Endothelial cell of umbilical vein (primary cell): ENCODE results near the gene NRP2. TPM values are rescaled to one million over a fixed set of nuclear protein-coding genes. Genes with fewer than 3 reads are reported as not detected.

Source experiments
- BruUV-seq: library from RNA; stranded (reverse); fragments of 400-500 nt; replicated peaks from 2 replicates; lab custom pipeline; 2021; lab: Mats Ljungman, UMichigan
- CTCF ChIA-PET: fragments of 300-600, 350-600 bp; sonication (Branson Sonifier 250); formaldehyde crosslinking; loops from one replicate; lab custom pipeline; 2021; ENCODE audit warnings: antibody characterized with exemption, inconsistent platforms; lab: Charles Lee
- POLR2A ChIA-PET: fragments of 300-600, 350-600 bp; sonication (Branson Sonifier 250); formaldehyde crosslinking; loops from one replicate; lab custom pipeline; 2021; ENCODE audit warnings: antibody characterized with exemption, inconsistent platforms; lab: Charles Lee
- DNase-seq: peaks from one replicate; pipeline ENCODE4 v3.0.0-alpha.2; 2011; ENCODE audit warnings: low read depth, low spot score
- FAIRE-seq: peaks from 2 replicates; lab custom pipeline; 2011; peaks lifted over from hg19 to GRCh38; lab: Jason Lieb, UNC
- H2AFZ ChIP-seq: 2 replicates; pipeline ENCODE4 v1.6.0; 2012; ENCODE audit warnings: low read depth, low read length, control low read depth, inconsistent platforms
- H3K27ac ChIP-seq: 2 replicates; pipeline ENCODE4 v1.5.1; 2011; ENCODE audit warnings: low read depth, mild to moderate bottlenecking, control low read depth, low read length, moderate library complexity; ENCODE audit not compliant: insufficient read depth
- H3K27me3 ChIP-seq, 2 experiments: 2 replicates each; pipeline versions ENCODE4 v1.6.0 to v1.6.1; 2011; ENCODE audit warnings: low read length in 2 of 2, mixed read lengths in 1 of 2; ENCODE audit not compliant: control insufficient read depth in 2 of 2, insufficient read depth in 2 of 2
- H3K36me3 ChIP-seq, 2 experiments: 2 replicates in 1 of 2; 3 replicates in 1 of 2; pipeline ENCODE4 v1.5.1; 2011; ENCODE audit warnings: low read length in 2 of 2, mild to moderate bottlenecking in 1 of 2, moderate library complexity in 1 of 2; ENCODE audit not compliant: control insufficient read depth in 2 of 2, insufficient read depth in 2 of 2; ENCODE audit errors: extremely low read depth in 1 of 2
- H3K4me1 ChIP-seq: 3 replicates; pipeline ENCODE4 v1.5.1; 2011; ENCODE audit warnings: mild to moderate bottlenecking, low read length; ENCODE audit not compliant: control insufficient read depth, insufficient read depth; ENCODE audit errors: extremely low read depth
- H3K4me2 ChIP-seq: 2 replicates; pipeline ENCODE4 v1.6.1; 2011; ENCODE audit warnings: low read length, control low read depth, mixed read lengths; ENCODE audit not compliant: insufficient read depth
- H3K4me3 ChIP-seq, 3 experiments: fragments of 200-600 bp in 1 of 3; sonication (generic), shearing (Covaris generic) in 1 of 3; replicated peaks in 1 of 3; 2 replicates each; pipeline ENCODE4 v1.5.1; 2011 to 2016; ENCODE audit warnings: control low read depth in 3 of 3, low read length in 3 of 3, mild to moderate bottlenecking in 2 of 3, inconsistent platforms in 1 of 3, low read depth in 1 of 3, moderate library complexity in 1 of 3; ENCODE audit not compliant: insufficient read depth in 1 of 3
- H3K79me2 ChIP-seq: 2 replicates; pipeline ENCODE4 v1.6.0; 2012; ENCODE audit warnings: low read length, inconsistent platforms; ENCODE audit not compliant: control insufficient read depth, insufficient read depth
- H3K9ac ChIP-seq: replicated peaks from 2 replicates; pipeline ENCODE3; 2011; ENCODE audit warnings: low read length, control low read depth; ENCODE audit not compliant: insufficient read depth; ENCODE audit errors: extremely low read depth
- H3K9me1 ChIP-seq: replicated peaks from 3 replicates; pipeline ENCODE4 v1.6.0; 2011; ENCODE audit warnings: mild to moderate bottlenecking, low read length; ENCODE audit not compliant: control insufficient read depth, insufficient read depth; ENCODE audit errors: extremely low read depth
- H3K9me3 ChIP-seq: replicated peaks from 2 replicates; pipeline ENCODE4 v1.5.1; 2012; ENCODE audit warnings: low read length, inconsistent platforms; ENCODE audit not compliant: control insufficient read depth, insufficient read depth
- H4K20me1 ChIP-seq: replicated peaks from 2 replicates; pipeline ENCODE3; 2011; ENCODE audit warnings: mild to moderate bottlenecking, low read length; ENCODE audit not compliant: control insufficient read depth, insufficient read depth; ENCODE audit errors: extremely low read depth
- EZH2 ChIP-seq: IDR thresholded peaks from 2 replicates; pipeline ENCODE4 v1.6.1; 2012; ENCODE audit warnings: borderline replicate concordance, low read depth, mild to moderate bottlenecking, moderate library complexity, low read length, inconsistent platforms; ENCODE audit not compliant: severe bottlenecking
- GATA2 ChIP-seq: IDR thresholded peaks from 2 replicates; pipeline ENCODE4 v1.7.0; 2011; ENCODE audit warnings: low read depth, mild to moderate bottlenecking, moderate library complexity, mixed read lengths, low read length; ENCODE audit not compliant: insufficient read length, insufficient read depth
- JUN ChIP-seq: IDR thresholded peaks from 2 replicates; pipeline ENCODE4 v1.6.1; 2011; ENCODE audit warnings: borderline replicate concordance, low read depth; ENCODE audit not compliant: insufficient read length, insufficient read depth
- MYC ChIP-seq: IDR thresholded peaks from one replicate; pipeline ENCODE4 v1.6.1; 2011; ENCODE audit warnings: mild to moderate bottlenecking, low read depth, low read length
- POLR2A ChIP-seq: IDR thresholded peaks from 2 replicates; pipeline ENCODE4 v1.6.1; 2012; ENCODE audit warnings: low read depth, mild to moderate bottlenecking, control low read depth, low read length
- POLR2AphosphoS5 ChIP-seq: IDR thresholded peaks from 2 replicates; pipeline ENCODE4 v1.6.1; 2012; ENCODE audit warnings: low read depth, mild to moderate bottlenecking, control low read depth, low read length, moderate library complexity; ENCODE audit not compliant: insufficient read depth
- dilution Hi-C: fragments of 300-500 bp; cut with MboI; formaldehyde crosslinking; loops from one replicate; pipeline ENCODE4 v1.15.0; 2019; ENCODE audit warnings: low sequenced_read_pairs; ENCODE audit not compliant: extremely low pct_ligation_motif_present
- intact Hi-C: fragments of 100-400 bp; cut with micrococcal nuclease; formaldehyde crosslinking; loops from one replicate; pipeline ENCODE4 v1.10.0; 2022
- polyA plus RNA-seq, 4 experiments: library from polyadenylated mRNA; depleted of rRNA in 3 of 4; stranded (reverse) in 3 of 4; unstranded in 1 of 4; fragments of >200 nt; gene quantifications; 2 replicates each; pipeline versions ENCODE4 v1.2.1 to v1.2.3, GENCODE V29; 2011 to 2012; ENCODE audit warnings: missing spikeins in 1 of 4
- total RNA-seq: library from RNA; stranded (reverse); gene quantifications from 2 replicates; pipeline ENCODE4 v1.2.3, GENCODE V29; 2021
- TF ChIP-seq, protein P1 (sequence below), 2 donors: IDR thresholded peaks; 1 replicate in 1 of 2; 2 replicates in 1 of 2; pipeline ENCODE4 v1.5.1; 2011; ENCODE audit warnings: low read length in 2 of 2, mild to moderate bottlenecking in 2 of 2, moderate library complexity in 2 of 2, control low read depth in 1 of 2, inconsistent platforms in 1 of 2, low read depth in 1 of 2; ENCODE audit not compliant: insufficient read depth in 1 of 2; ENCODE audit errors: extremely low read depth in 1 of 2
- TF ChIP-seq, protein P2 (sequence below): IDR thresholded peaks from 2 replicates; pipeline ENCODE4 v1.6.1; 2011; ENCODE audit not compliant: insufficient read depth, insufficient read length

NRP2 gene
- total and polyA plus RNA-seq, 2 donors (not counting 3 experiments of a cell fraction or from before 2014, with no cell fraction given): 160 to 240 TPM

DNA sequence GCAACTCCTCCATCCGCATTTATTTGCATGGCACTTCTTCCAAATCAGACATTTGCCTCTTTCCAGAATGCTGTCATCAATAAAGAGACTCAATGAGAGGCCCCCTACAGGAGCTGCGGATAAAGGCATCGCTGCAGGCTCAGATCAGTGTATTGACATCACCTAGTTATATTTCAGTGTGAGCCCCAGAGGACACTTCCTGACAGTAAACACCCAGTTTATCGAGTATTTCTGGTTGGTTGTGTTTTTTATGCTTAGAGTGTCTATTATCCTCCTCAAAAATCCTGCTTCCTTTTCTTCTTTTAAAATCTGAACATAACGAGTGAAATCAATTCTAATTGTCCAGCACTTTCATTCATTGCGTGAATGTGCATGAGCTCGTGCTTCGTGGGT is 38.8 kb downstream of the NRP2 start:
- dilution Hi-C loops (no loop called here), intact Hi-C loops (loop anchor here (1.0 kb wide), 1 partner anchor 39 kb away; the partner anchor contains the start of gene NRP2)
- Histone ChIP-seq H4K20me1 (no peaks in the 10 kb centered on the region), H3K9me1 (no peaks in the 10 kb centered on the region), H2AFZ (no peak overlapping the region), H3K4me3 (no peak overlapping the region), H3K79me2 (no peaks in the 10 kb centered on the region), H3K4me1 (no peaks in the 10 kb centered on the region), H3K36me3 (peaks cover 4 to 49% of the 10 kb centered on the region in 2 experiments), H3K9ac (no peak overlapping the region), H3K27ac (no peak overlapping the region), H3K27me3 (no peaks in the 10 kb centered on the region), H3K4me2 (no peak overlapping the region), H3K9me3 (no peaks in the 10 kb centered on the region)
- TF ChIP-seq MYC: no peak
- no peak for TF ChIP-seq POLR2A
- TF ChIP-seq POLR2AphosphoS5: no peak
- TF ChIP-seq EZH2: no peak
- TF ChIP-seq, protein P1, sequence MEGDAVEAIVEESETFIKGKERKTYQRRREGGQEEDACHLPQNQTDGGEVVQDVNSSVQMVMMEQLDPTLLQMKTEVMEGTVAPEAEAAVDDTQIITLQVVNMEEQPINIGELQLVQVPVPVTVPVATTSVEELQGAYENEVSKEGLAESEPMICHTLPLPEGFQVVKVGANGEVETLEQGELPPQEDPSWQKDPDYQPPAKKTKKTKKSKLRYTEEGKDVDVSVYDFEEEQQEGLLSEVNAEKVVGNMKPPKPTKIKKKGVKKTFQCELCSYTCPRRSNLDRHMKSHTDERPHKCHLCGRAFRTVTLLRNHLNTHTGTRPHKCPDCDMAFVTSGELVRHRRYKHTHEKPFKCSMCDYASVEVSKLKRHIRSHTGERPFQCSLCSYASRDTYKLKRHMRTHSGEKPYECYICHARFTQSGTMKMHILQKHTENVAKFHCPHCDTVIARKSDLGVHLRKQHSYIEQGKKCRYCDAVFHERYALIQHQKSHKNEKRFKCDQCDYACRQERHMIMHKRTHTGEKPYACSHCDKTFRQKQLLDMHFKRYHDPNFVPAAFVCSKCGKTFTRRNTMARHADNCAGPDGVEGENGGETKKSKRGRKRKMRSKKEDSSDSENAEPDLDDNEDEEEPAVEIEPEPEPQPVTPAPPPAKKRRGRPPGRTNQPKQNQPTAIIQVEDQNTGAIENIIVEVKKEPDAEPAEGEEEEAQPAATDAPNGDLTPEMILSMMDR (IDR thresholded peaks at IDR 0.05; ENCODE audit: extremely low read depth in 1 of 2, insufficient read depth in 1 of 2, low read depth in 1 of 2, low read length in 2 of 2): peak; percentile 25 to 47
- no peak for TF ChIP-seq JUN
- TF ChIP-seq, protein P2, sequence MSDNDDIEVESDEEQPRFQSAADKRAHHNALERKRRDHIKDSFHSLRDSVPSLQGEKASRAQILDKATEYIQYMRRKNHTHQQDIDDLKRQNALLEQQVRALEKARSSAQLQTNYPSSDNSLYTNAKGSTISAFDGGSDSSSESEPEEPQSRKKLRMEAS: no peak
- no peak for TF ChIP-seq GATA2
- FAIRE-seq (no peak), DNase-seq (no peak)
- CTCF ChIA-PET: interaction anchor here (1.1 to 3.0 kb wide), 19 partner anchors 9 to 1697 kb away, joined by 3 to 29 read pairs (median 5); partner anchors contain the start of gene NRP2
- no TSS peak for BruUV-seq
- POLR2A ChIA-PET: no interaction called here
